GM23248 (cell line): ENCODE results near the gene ALOX12B.

Source experiments
- EZH2 ChIP-seq: fragments of 200-600 bp; sonication (generic); IDR thresholded peaks from 2 replicates; pipeline ENCODE4 v1.6.1; 2018; ENCODE audit warnings: antibody characterized with exemption, mild to moderate bottlenecking; ENCODE audit not compliant: insufficient read depth, poor library complexity, severe bottlenecking
- EZH2phosphoT487 ChIP-seq: fragments of 200-600 bp; sonication (generic); IDR thresholded peaks from 2 replicates; pipeline ENCODE4 v1.6.1; 2018; ENCODE audit warnings: antibody characterized with exemption, moderate library complexity, mild to moderate bottlenecking, low read depth; ENCODE audit not compliant: insufficient read depth

DNA sequence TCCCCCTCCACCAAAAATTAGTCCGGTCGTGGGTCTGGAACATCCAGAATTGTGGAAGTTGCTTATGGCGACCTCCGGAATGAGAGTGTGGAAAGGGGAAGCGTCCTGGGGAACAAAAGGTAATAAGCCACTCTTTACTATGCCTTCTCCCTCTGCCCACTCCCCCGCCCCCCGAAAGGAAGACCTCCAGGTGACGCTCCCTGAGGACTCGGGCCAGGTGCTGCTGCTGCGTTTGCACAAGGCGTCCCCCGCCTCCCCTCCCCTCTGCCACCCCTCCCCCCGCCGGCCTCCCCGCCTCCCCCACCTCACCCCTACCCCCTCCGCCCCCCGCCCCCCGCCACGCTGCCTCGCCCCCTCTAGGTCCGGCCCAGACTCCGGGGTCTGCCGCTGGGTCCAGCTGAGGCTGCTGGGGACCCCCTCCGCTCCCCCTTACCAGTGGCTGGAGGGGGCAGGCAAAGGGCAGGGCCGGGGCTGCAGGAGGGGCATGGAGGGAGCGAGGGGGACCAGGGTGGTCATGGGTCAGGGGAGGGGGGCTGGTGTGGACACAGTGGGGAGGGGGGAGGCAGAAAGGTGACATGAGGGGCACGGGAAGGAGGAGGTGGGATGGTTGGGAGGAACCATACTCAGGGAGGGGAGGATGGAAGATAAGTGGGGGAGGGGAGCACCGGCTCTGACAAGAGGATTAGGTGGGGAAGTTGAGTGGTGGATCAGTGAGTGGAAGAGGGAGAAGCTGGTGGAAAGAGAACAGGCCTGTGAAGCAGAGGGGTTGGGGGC is 23.6 kb downstream of the ALOX12B start:
- TF ChIP-seq EZH2 (no peak), EZH2phosphoT487 (no peak)
